ENCODE results near the gene TPSAB1.
"Not testable (repeated sequence)": the region's sequence is repeated elsewhere in the genome, so short reads cannot be mapped to it uniquely, and the experiment has no call there.

The TPSAB1 gene

GRCh38 chr16:1255276-1256122, 15.0 kb downstream of the TPSAB1 start, which contains the start of gene TPSD1:
TSS of gene TPSD1 (plus strand) at chr16:1256069. CDS start at chr16:1256281, 212 bp downstream.
- in situ Hi-C loops (cut with MboI; ENCODE audit: low sequenced_read_pairs, unreplicated experiment), result not testable (repeated sequence)

GRCh38 chr16:1256296-1256873, 15.9 kb downstream of the TPSAB1 start:
- in situ Hi-C loops (cut with MboI; ENCODE audit: low sequenced_read_pairs, unreplicated experiment), result not testable (repeated sequence)

More at GRCh38 chr16:1255276-1256122, 15.0 kb downstream of the TPSAB1 start, which contains the start of gene TPSD1:
- DNase-seq (ENCODE audit: low spot score), result not testable (repeated sequence)

GRCh38 chr16:1256874-1257322, 16.4 kb downstream of the TPSAB1 start:
- in situ Hi-C loops (cut with MboI; ENCODE audit: low sequenced_read_pairs, unreplicated experiment), result no loop called here
- TF ChIP-seq CTCF (IDR thresholded peaks at IDR 0.05; ENCODE audit: borderline replicate concordance, control extremely low read depth, extremely low read depth, insufficient read depth, missing control alignments), result no peak
- DNase-seq (ENCODE audit: low spot score), result no peak

More at GRCh38 chr16:1256296-1256873, 15.9 kb downstream of the TPSAB1 start:
- not testable (repeated sequence) for DNase-seq (ENCODE audit: low spot score)

GRCh38 chr16:1257561-1258224, 17.2 kb downstream of the TPSAB1 start:
- no peak for DNase-seq (ENCODE audit: low spot score)
- TF ChIP-seq CTCF (IDR thresholded peaks at IDR 0.05; ENCODE audit: borderline replicate concordance, control extremely low read depth, extremely low read depth, insufficient read depth, missing control alignments), result no peak
- in situ Hi-C loops (cut with MboI; ENCODE audit: low sequenced_read_pairs, unreplicated experiment), result no loop called here

- in situ Hi-C loops (cut with MboI; ENCODE audit: low sequenced_read_pairs, unreplicated experiment), result no loop called here
- TF ChIP-seq CTCF (IDR thresholded peaks at IDR 0.05; ENCODE audit: borderline replicate concordance, control extremely low read depth, extremely low read depth, insufficient read depth, missing control alignments), result no peak
- peak; percentile 49 for DNase-seq (ENCODE audit: low spot score)
Measured at GRCh38 chr16:1258225-1258600, 17.7 kb downstream of the TPSAB1 start.

GRCh38 chr16:1258906-1259759, 18.6 kb downstream of the TPSAB1 start:
- no peak for TF ChIP-seq CTCF (IDR thresholded peaks at IDR 0.05; ENCODE audit: borderline replicate concordance, control extremely low read depth, extremely low read depth, insufficient read depth, missing control alignments)
- DNase-seq (ENCODE audit: low spot score), result peak; percentile 62
- in situ Hi-C loops (cut with MboI; ENCODE audit: low sequenced_read_pairs, unreplicated experiment), result no loop called here

GRCh38 chr16:1259760-1260068, 19.2 kb downstream of the TPSAB1 start:
- TF ChIP-seq CTCF (IDR thresholded peaks at IDR 0.05; ENCODE audit: borderline replicate concordance, control extremely low read depth, extremely low read depth, insufficient read depth, missing control alignments), result no peak
- DNase-seq (ENCODE audit: low spot score), result peak; percentile 39
- in situ Hi-C loops (cut with MboI; ENCODE audit: low sequenced_read_pairs, unreplicated experiment), result no loop called here

Data from GM13976 (cell line).